ENCODE measurements around the gene MBD5.

The MBD5 gene

GRCh38 chr2:148517822-148518221 is 496.9 kb downstream of the MBD5 start:
- DNase-seq (ENCODE audit: low read depth, low spot score), result no peak

GRCh38 chr2:148519013-148519412 is 498.1 kb downstream of the MBD5 start:
- DNase-seq (ENCODE audit: low read depth, low spot score), result no peak

GRCh38 chr2:148521181-148521580 is 500.3 kb downstream of the MBD5 start:
- no peak for DNase-seq (ENCODE audit: low read depth, low spot score)

- no peak for DNase-seq (ENCODE audit: low read depth, low spot score)
Observed at GRCh38 chr2:148523315-148523714, 502.4 kb downstream of the MBD5 start.

GRCh38 chr2:148524519-148524919 is 503.6 kb downstream of the MBD5 start:
- peak; percentile 49 for DNase-seq (ENCODE audit: low read depth, low spot score)

GRCh38 chr2:148525130-148525529 is 504.2 kb downstream of the MBD5 start:
- DNase-seq (ENCODE audit: low read depth, low spot score), result no peak

- DNase-seq (ENCODE audit: low read depth, low spot score), result no peak
Observed at GRCh38 chr2:148526509-148527346, 505.8 kb downstream of the MBD5 start.

- no peak for DNase-seq (ENCODE audit: low read depth, low spot score)
Observed at GRCh38 chr2:148527488-148528340, 506.8 kb downstream of the MBD5 start.

GRCh38 chr2:148528356-148529064 is 507.6 kb downstream of the MBD5 start:
- DNase-seq (ENCODE audit: low read depth, low spot score), result no peak

GRCh38 chr2:148529745-148530144 is 508.9 kb downstream of the MBD5 start:
- no peak for DNase-seq (ENCODE audit: low read depth, low spot score)

GRCh38 chr2:148530350-148530749 is 509.5 kb downstream of the MBD5 start:
- DNase-seq (ENCODE audit: low read depth, low spot score), result no peak

GRCh38 chr2:148531235-148531634 is 510.3 kb downstream of the MBD5 start:
- no peak for DNase-seq (ENCODE audit: low read depth, low spot score)

GRCh38 chr2:148531669-148532428 is 511.0 kb downstream of the MBD5 start:
- DNase-seq (ENCODE audit: low read depth, low spot score), result no peak

- no peak for DNase-seq (ENCODE audit: low read depth, low spot score)
Observed at GRCh38 chr2:148533004-148533403, 512.1 kb downstream of the MBD5 start.

GRCh38 chr2:148533685-148534084 is 512.8 kb downstream of the MBD5 start:
- no peak for DNase-seq (ENCODE audit: low read depth, low spot score)

- DNase-seq (ENCODE audit: low read depth, low spot score), result no peak
Observed at GRCh38 chr2:148534416-148535204, 513.7 kb downstream of the MBD5 start.

GRCh38 chr2:148538375-148538774 is 517.5 kb downstream of the MBD5 start:
- DNase-seq (ENCODE audit: low read depth, low spot score), result no peak

GRCh38 chr2:148540022-148540421 is 519.1 kb downstream of the MBD5 start:
- no peak for DNase-seq (ENCODE audit: low read depth, low spot score)

GRCh38 chr2:148541792-148542191 is 520.9 kb downstream of the MBD5 start:
- no peak for DNase-seq (ENCODE audit: low read depth, low spot score)

- DNase-seq (ENCODE audit: low read depth, low spot score), result no peak
Observed at GRCh38 chr2:148542614-148543013, 521.7 kb downstream of the MBD5 start.
